Measurements from ENCODE around the gene ATOSB. TPM values are rescaled to one million over a fixed set of nuclear protein-coding genes. Genes with fewer than 3 reads are reported as not detected.
A peak's percentile ranks its signal among the peaks of the same experiment; 100 is the strongest.

Gene ATOSB
- total RNA-seq, 1 donor from 2014 or later: 15.6 TPM

GRCh38 chr9:35071814-35072460 is 43.7 kb downstream of the ATOSB start:
- peak; percentile 87 for DNase-seq (ENCODE audit: extremely low spot score, unreplicated experiment)
- peaks cover 26% of the 10 kb centered on the region for H3K4me1 Mint-ChIP-seq (ENCODE audit: unreplicated experiment)
- peak; percentile 56 for TF ChIP-seq CTCF (conservative IDR thresholded peaks at IDR 0.05)
- H3K36me3 Mint-ChIP-seq: peaks cover 50% of the 10 kb centered on the region
- no peaks in the 10 kb centered on the region for H3K9me3 Mint-ChIP-seq
- H3K4me3 Mint-ChIP-seq: peak overlapping the region; percentile 95
- H3K27me3 Mint-ChIP-seq: no peaks in the 10 kb centered on the region
- peak overlapping the region; percentile 97 for H3K27ac Mint-ChIP-seq

GRCh38 chr9:35070823-35071813 is 44.5 kb downstream of the ATOSB start:
- Mint-ChIP-seq H3K4me3 (peak overlapping the region; percentile 95), H3K27me3 (no peaks in the 10 kb centered on the region), H3K9me3 (no peaks in the 10 kb centered on the region), H3K4me1 (ENCODE audit: unreplicated experiment) (peaks cover 26% of the 10 kb centered on the region), H3K27ac (peak overlapping the region; percentile 97), H3K36me3 (peaks cover 53% of the 10 kb centered on the region)
- TF ChIP-seq CTCF (conservative IDR thresholded peaks at IDR 0.05): no peak
- DNase-seq (ENCODE audit: extremely low spot score, unreplicated experiment): no peak

GRCh38 chr9:35069020-35069419 is 46.6 kb downstream of the ATOSB start:
- Mint-ChIP-seq H3K27me3 (no peaks in the 10 kb centered on the region), H3K9me3 (no peaks in the 10 kb centered on the region), H3K4me3 (peak overlapping the region; percentile 71), H3K27ac (peak overlapping the region; percentile 68), H3K4me1 (ENCODE audit: unreplicated experiment) (peaks cover 26% of the 10 kb centered on the region), H3K36me3 (peaks cover 51% of the 10 kb centered on the region)
- no peak for DNase-seq (ENCODE audit: extremely low spot score, unreplicated experiment)
- no peak for TF ChIP-seq CTCF (conservative IDR thresholded peaks at IDR 0.05)

GRCh38 chr9:35067056-35067455 is 48.6 kb downstream of the ATOSB start:
- Mint-ChIP-seq H3K36me3 (peaks cover 56% of the 10 kb centered on the region), H3K27me3 (no peaks in the 10 kb centered on the region), H3K27ac (no peak overlapping the region), H3K9me3 (no peaks in the 10 kb centered on the region), H3K4me1 (ENCODE audit: unreplicated experiment) (peaks cover 20% of the 10 kb centered on the region), H3K4me3 (no peak overlapping the region)
- TF ChIP-seq CTCF (conservative IDR thresholded peaks at IDR 0.05): no peak
- no peak for DNase-seq (ENCODE audit: extremely low spot score, unreplicated experiment)

GRCh38 chr9:35060548-35061207 is 55.0 kb downstream of the ATOSB start:
- no peaks in the 10 kb centered on the region for H3K27me3 Mint-ChIP-seq
- H3K4me1 Mint-ChIP-seq (ENCODE audit: unreplicated experiment): no peaks in the 10 kb centered on the region
- H3K27ac Mint-ChIP-seq: no peak overlapping the region
- no peaks in the 10 kb centered on the region for H3K9me3 Mint-ChIP-seq
- no peak for TF ChIP-seq CTCF (conservative IDR thresholded peaks at IDR 0.05)
- H3K4me3 Mint-ChIP-seq: no peak overlapping the region
- peaks cover 80% of the 10 kb centered on the region for H3K36me3 Mint-ChIP-seq
- DNase-seq (ENCODE audit: extremely low spot score, unreplicated experiment): no peak

All from type B pancreatic cell (in vitro differentiated cells).